ENCODE data around the gene SOBP. TPM values are rescaled to one million over a fixed set of nuclear protein-coding genes. Genes with fewer than 3 reads are reported as not detected.

Gene SOBP
- total and polyA plus RNA-seq, 4 donors: 8.2 to 20.2 (median 13.8) TPM

- H3K9me3 ChIP-seq (ENCODE audit: control insufficient read depth, low read length): no peaks in the 10 kb centered on the region
- H3K4me3 ChIP-seq (ENCODE audit: low read length in 2 of 2): no peak overlapping the region
- intact Hi-C loops (cut with DNase I): loop anchor here in 1 of 2 donors (5.0 kb wide), 1 partner anchor 121 kb away; the partner anchor contains the start of gene SOBP
- ATAC-seq (ENCODE audit: low FRiP score) (no peak), DNase-seq (no peak)
- H3K27me3 ChIP-seq (ENCODE audit: control insufficient read depth in 1 of 2, insufficient read depth in 2 of 2, low read length in 1 of 2): no peaks in the 10 kb centered on the region
- no peak overlapping the region for H3K27ac ChIP-seq (ENCODE audit: low read depth in 1 of 2, low read length in 2 of 2)
- no peaks in the 10 kb centered on the region for H3K36me3 ChIP-seq (ENCODE audit: control insufficient read depth in 1 of 2, insufficient read depth in 2 of 2, low read length in 1 of 2)
- WGBS, 2 donors: 34 to 35% methylated on average over 3 of the region's 3 CpGs
- peaks cover 3 to 8% of the 10 kb centered on the region in 2 donors for H3K4me1 ChIP-seq (ENCODE audit: control insufficient read depth in 1 of 2, insufficient read depth in 2 of 2, low read length in 2 of 2)
Observed at GRCh38 chr6:107612762-107613415, 123.0 kb downstream of the SOBP start.

DNA sequence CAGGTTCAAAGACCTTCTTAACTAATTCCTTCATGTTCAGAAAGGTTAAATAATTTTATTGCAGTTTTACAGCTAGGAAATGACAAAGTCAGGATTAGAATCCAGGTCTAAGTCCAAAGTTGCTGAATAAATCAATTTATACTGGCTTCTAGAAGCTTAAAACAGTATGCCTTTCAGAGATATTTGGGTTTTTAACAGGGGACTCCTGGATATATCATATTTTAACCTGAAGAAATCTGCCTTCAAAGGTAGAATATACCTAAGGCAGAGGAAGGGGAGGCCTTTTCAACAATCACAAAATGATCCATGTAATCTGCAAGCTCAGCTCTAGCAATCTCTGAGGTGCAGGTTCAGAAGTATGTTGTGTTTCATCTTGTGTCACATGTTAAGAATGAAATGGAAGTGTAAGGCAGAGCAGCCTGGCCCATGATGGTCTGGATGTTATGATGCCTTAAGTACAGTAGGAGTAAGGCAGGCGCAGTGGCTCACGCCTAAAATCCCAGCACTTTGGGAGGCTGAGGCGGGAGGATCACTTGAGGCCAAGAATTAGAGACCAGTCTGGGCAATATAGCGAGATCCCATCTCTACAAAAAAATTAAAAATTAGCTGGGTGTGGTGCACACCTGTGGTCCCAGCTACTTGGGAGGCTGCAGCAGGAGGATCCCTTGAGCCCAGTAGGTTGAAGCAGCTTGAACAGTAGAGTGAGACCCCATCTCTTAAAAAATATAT is 123.9 kb downstream of the SOBP start:
- H3K9me3 ChIP-seq (ENCODE audit: control insufficient read depth, low read length): no peaks in the 10 kb centered on the region
- H3K4me3 ChIP-seq (ENCODE audit: low read length in 2 of 2): no peak overlapping the region
- H3K27me3 ChIP-seq (ENCODE audit: control insufficient read depth in 1 of 2, insufficient read depth in 2 of 2, low read length in 1 of 2): no peaks in the 10 kb centered on the region
- H3K27ac ChIP-seq (ENCODE audit: low read depth in 1 of 2, low read length in 2 of 2): no peak overlapping the region
- peaks cover 3 to 8% of the 10 kb centered on the region in 2 donors for H3K4me1 ChIP-seq (ENCODE audit: control insufficient read depth in 1 of 2, insufficient read depth in 2 of 2, low read length in 2 of 2)
- WGBS, 2 donors: 99% methylated on average over 4 of the region's 4 CpGs
- ATAC-seq (ENCODE audit: low FRiP score): no peak
- H3K36me3 ChIP-seq (ENCODE audit: control insufficient read depth in 1 of 2, insufficient read depth in 2 of 2, low read length in 1 of 2): no peaks in the 10 kb centered on the region
- DNase-seq: no peak
- intact Hi-C loops (cut with DNase I): loop anchor here in 1 of 2 donors (5.0 kb wide), 1 partner anchor 122 kb away; the partner anchor contains the start of gene SOBP

GRCh38 chr6:107614828-107615227 is 124.9 kb downstream of the SOBP start:
- no peaks in the 10 kb centered on the region for H3K9me3 ChIP-seq (ENCODE audit: control insufficient read depth, low read length)
- peaks cover 3 to 8% of the 10 kb centered on the region in 2 donors for H3K4me1 ChIP-seq (ENCODE audit: control insufficient read depth in 1 of 2, insufficient read depth in 2 of 2, low read length in 2 of 2)
- intact Hi-C loops (cut with DNase I): loop anchor here in 1 of 2 donors (5.0 kb wide), 1 partner anchor 123 kb away; the partner anchor contains the start of gene SOBP
- no peak overlapping the region for H3K27ac ChIP-seq (ENCODE audit: low read depth in 1 of 2, low read length in 2 of 2)
- ATAC-seq (ENCODE audit: low FRiP score): no peak
- H3K4me3 ChIP-seq (ENCODE audit: low read length in 2 of 2): no peak overlapping the region
- WGBS, 2 donors: 91 to 93% methylated on average over 5 of the region's 5 CpGs
- no peak for DNase-seq
- H3K36me3 ChIP-seq (ENCODE audit: control insufficient read depth in 1 of 2, insufficient read depth in 2 of 2, low read length in 1 of 2): no peaks in the 10 kb centered on the region
- no peaks in the 10 kb centered on the region for H3K27me3 ChIP-seq (ENCODE audit: control insufficient read depth in 1 of 2, insufficient read depth in 2 of 2, low read length in 1 of 2)

DNA sequence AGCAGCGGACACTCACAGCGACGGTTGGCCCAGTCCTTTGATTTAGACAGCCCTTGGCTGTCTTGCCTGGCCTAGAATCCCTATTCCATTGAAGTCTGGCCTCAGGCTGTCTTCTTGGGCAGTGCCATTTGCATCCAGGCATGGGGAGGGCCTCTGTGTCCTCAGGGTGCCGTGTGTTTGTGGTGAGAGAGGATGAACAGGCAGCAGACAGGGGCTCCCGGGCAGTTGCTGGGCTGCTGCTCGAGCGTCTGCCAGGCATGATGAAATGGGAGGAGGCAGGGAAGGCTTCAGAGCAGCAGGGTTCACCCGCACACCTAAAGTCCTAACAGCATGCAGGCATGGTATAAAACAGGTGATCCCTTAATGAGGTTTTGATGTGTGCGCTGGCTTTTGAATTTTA is 126.9 kb downstream of the SOBP start:
- ATAC-seq (ENCODE audit: low FRiP score) (no peak), DNase-seq (no peak)
- Histone ChIP-seq H3K4me3 (ENCODE audit: low read length in 2 of 2) (no peak overlapping the region), H3K27ac (ENCODE audit: low read depth in 1 of 2, low read length in 2 of 2) (no peak overlapping the region), H3K4me1 (ENCODE audit: control insufficient read depth in 1 of 2, insufficient read depth in 2 of 2, low read length in 2 of 2) (peaks cover 0 to 3% of the 10 kb centered on the region in 2 donors), H3K9me3 (ENCODE audit: control insufficient read depth, low read length) (no peaks in the 10 kb centered on the region), H3K27me3 (ENCODE audit: control insufficient read depth in 1 of 2, insufficient read depth in 2 of 2, low read length in 1 of 2) (no peaks in the 10 kb centered on the region), H3K36me3 (ENCODE audit: control insufficient read depth in 1 of 2, insufficient read depth in 2 of 2, low read length in 1 of 2) (no peaks in the 10 kb centered on the region)
- 91 to 95% methylated on average over 9 of the region's 9 CpGs for WGBS, 2 donors
- intact Hi-C loops (cut with DNase I): no loop called here

- intact Hi-C loops (cut with DNase I): no loop called here
- no peaks in the 10 kb centered on the region for H3K9me3 ChIP-seq (ENCODE audit: control insufficient read depth, low read length)
- no peak for ATAC-seq (ENCODE audit: low FRiP score)
- H3K27ac ChIP-seq (ENCODE audit: low read depth in 1 of 2, low read length in 2 of 2): no peak overlapping the region
- DNase-seq: no peak
- no peaks in the 10 kb centered on the region for H3K36me3 ChIP-seq (ENCODE audit: control insufficient read depth in 1 of 2, insufficient read depth in 2 of 2, low read length in 1 of 2)
- no peaks in the 10 kb centered on the region for H3K27me3 ChIP-seq (ENCODE audit: control insufficient read depth in 1 of 2, insufficient read depth in 2 of 2, low read length in 1 of 2)
- H3K4me3 ChIP-seq (ENCODE audit: low read length in 2 of 2): no peak overlapping the region
- H3K4me1 ChIP-seq (ENCODE audit: control insufficient read depth in 1 of 2, insufficient read depth in 2 of 2, low read length in 2 of 2): peaks cover 0 to 3% of the 10 kb centered on the region in 2 donors
- 93 to 94% methylated on average over 6 of the region's 6 CpGs for WGBS, 2 donors
Observed at GRCh38 chr6:107617341-107617932, 127.5 kb downstream of the SOBP start.

- Histone ChIP-seq H3K27ac (ENCODE audit: low read depth in 1 of 2, low read length in 2 of 2) (no peak overlapping the region), H3K27me3 (ENCODE audit: control insufficient read depth in 1 of 2, insufficient read depth in 2 of 2, low read length in 1 of 2) (no peaks in the 10 kb centered on the region), H3K4me1 (ENCODE audit: control insufficient read depth in 1 of 2, insufficient read depth in 2 of 2, low read length in 2 of 2) (no peaks in the 10 kb centered on the region), H3K4me3 (ENCODE audit: low read length in 2 of 2) (no peak overlapping the region), H3K9me3 (ENCODE audit: control insufficient read depth, low read length) (no peaks in the 10 kb centered on the region), H3K36me3 (ENCODE audit: control insufficient read depth in 1 of 2, insufficient read depth in 2 of 2, low read length in 1 of 2) (no peaks in the 10 kb centered on the region)
- DNase-seq (no peak), ATAC-seq (ENCODE audit: low FRiP score) (no peak)
- intact Hi-C loops (cut with DNase I): no loop called here
- 92 to 93% methylated on average over 9 of the region's 9 CpGs for WGBS, 2 donors
Observed at GRCh38 chr6:107618672-107619071, 128.8 kb downstream of the SOBP start.

DNA sequence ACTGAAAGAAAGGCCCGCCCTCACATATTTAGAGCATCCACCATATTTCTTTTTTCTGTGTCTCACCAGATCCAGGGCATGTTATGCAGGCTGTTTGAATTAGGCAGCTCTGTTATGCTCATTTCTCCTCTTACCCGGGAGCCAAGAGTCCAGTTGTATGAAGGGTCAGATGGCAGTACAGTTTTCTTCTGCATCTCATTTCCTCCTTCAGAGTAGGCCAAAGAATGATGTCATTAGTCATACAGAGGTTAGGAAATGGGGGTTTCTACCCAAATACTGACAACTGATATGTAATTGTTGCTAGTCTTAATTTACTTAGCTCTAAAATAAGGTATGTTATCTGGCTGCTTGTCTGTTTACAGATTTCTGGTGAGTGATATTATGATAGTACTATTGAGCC is 130.8 kb downstream of the SOBP start:
- ATAC-seq (ENCODE audit: low FRiP score): no peak
- no peaks in the 10 kb centered on the region for H3K4me1 ChIP-seq (ENCODE audit: control insufficient read depth in 1 of 2, insufficient read depth in 2 of 2, low read length in 2 of 2)
- DNase-seq: no peak
- intact Hi-C loops (cut with DNase I): no loop called here
- no peak overlapping the region for H3K4me3 ChIP-seq (ENCODE audit: low read length in 2 of 2)
- H3K27me3 ChIP-seq (ENCODE audit: control insufficient read depth in 1 of 2, insufficient read depth in 2 of 2, low read length in 1 of 2): no peaks in the 10 kb centered on the region
- H3K9me3 ChIP-seq (ENCODE audit: control insufficient read depth, low read length): no peaks in the 10 kb centered on the region
- H3K36me3 ChIP-seq (ENCODE audit: control insufficient read depth in 1 of 2, insufficient read depth in 2 of 2, low read length in 1 of 2): no peaks in the 10 kb centered on the region
- WGBS, 2 donors: 64% methylated on average over 2 of the region's 2 CpGs
- H3K27ac ChIP-seq (ENCODE audit: low read depth in 1 of 2, low read length in 2 of 2): no peak overlapping the region

DNA sequence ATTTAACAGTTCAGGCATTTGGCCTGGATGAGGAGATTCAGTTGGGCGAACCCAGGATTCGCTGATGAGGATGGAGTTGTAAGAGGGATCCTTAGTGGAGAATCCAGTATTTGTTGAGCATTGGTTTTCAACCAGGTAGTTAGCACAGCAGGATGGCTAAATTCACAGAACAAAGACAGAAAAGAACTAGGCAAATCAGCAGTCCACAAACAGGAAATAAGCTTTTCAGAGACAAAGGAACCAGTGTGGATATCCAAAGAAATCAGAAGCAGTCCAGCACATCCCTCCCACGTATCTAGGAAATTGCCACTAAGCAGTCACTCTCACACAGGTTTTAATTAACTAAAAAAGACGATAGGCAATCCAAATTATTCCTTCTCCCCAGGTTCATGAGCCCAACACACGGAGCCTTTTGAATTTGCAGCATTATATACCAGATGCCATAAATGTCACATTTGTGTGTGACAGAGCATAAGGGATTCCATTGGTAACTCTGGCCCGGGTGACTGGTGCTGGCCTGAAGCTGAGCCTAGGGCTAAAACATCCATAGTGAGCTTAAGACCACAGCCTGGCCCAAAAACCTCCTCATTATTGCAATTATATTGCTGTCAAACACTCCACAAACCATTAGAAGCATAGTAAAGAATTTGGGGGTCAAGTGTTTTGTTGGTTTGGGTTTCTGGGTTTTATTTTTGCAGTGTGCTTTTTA is 131.5 kb downstream of the SOBP start:
- Histone ChIP-seq H3K9me3 (ENCODE audit: control insufficient read depth, low read length) (no peaks in the 10 kb centered on the region), H3K27ac (ENCODE audit: low read depth in 1 of 2, low read length in 2 of 2) (no peak overlapping the region), H3K4me1 (ENCODE audit: control insufficient read depth in 1 of 2, insufficient read depth in 2 of 2, low read length in 2 of 2) (no peaks in the 10 kb centered on the region), H3K4me3 (ENCODE audit: low read length in 2 of 2) (no peak overlapping the region), H3K27me3 (ENCODE audit: control insufficient read depth in 1 of 2, insufficient read depth in 2 of 2, low read length in 1 of 2) (no peaks in the 10 kb centered on the region), H3K36me3 (ENCODE audit: control insufficient read depth in 1 of 2, insufficient read depth in 2 of 2, low read length in 1 of 2) (no peaks in the 10 kb centered on the region)
- 87 to 88% methylated on average over 6 of the region's 6 CpGs for WGBS, 2 donors
- ATAC-seq (ENCODE audit: low FRiP score) (no peak), DNase-seq (no peak)
- intact Hi-C loops (cut with DNase I): no loop called here

Data from aorta (tissue), 5 donors.